B cell (primary cell): ENCODE data around the gene ZNF592. TPM values are rescaled to one million over a fixed set of nuclear protein-coding genes. Genes with fewer than 3 reads are reported as not detected.

Experiments used
- ATAC-seq: fragments of 200-7000 bp; cut with Tn5 transposase; one replicate; pipeline ENCODE4 v1.10.0; 2021; ENCODE audit warnings: low read depth, mild to moderate bottlenecking, moderate number of reproducible peaks, moderate library complexity
- CTCF ChIA-PET: fragments of 350-600 bp; sonication (Branson Sonifier 250); formaldehyde crosslinking; loops from one replicate; lab custom pipeline; 2021; ENCODE audit warnings: antibody characterized with exemption, inconsistent platforms; lab: Charles Lee
- POLR2A ChIA-PET: fragments of 350-600 bp; sonication (Branson Sonifier 250); formaldehyde crosslinking; loops from one replicate; lab custom pipeline; 2021; ENCODE audit warnings: antibody characterized with exemption; lab: Charles Lee
- DNase-seq: peaks from one replicate; pipeline ENCODE4 v3.0.0; 2013
- H2AFZ ChIP-seq: 2 replicates; pipeline ENCODE4 v1.6.1; 2012; ENCODE audit warnings: mild to moderate bottlenecking, low read depth, low read length; ENCODE audit not compliant: insufficient read depth, poor library complexity, severe bottlenecking
- H3K27ac ChIP-seq, 2 donors: 1 replicate in 1 of 2; 2 replicates in 1 of 2; pipeline ENCODE4 v1.5.1; 2012 to 2013; ENCODE audit warnings: low read length in 2 of 2, mild to moderate bottlenecking in 2 of 2, moderate library complexity in 1 of 2
- H3K27me3 ChIP-seq, 4 experiments: fragments of 200-600 bp in 1 of 4; sonication (generic) in 1 of 4; replicated peaks in 1 of 4; 1 replicate in 2 of 4; 2 replicates in 2 of 4; pipeline versions ENCODE4 v1.6.1 to v1.7.0; 2013 to 2016; ENCODE audit warnings: low read length in 3 of 4, mild to moderate bottlenecking in 2 of 4, mixed read lengths in 1 of 4, moderate library complexity in 1 of 4; ENCODE audit not compliant: insufficient read depth in 4 of 4, control insufficient read depth in 3 of 4; ENCODE audit errors: control extremely low read depth in 1 of 4
- H3K36me3 ChIP-seq, 2 experiments: replicated peaks in 1 of 2; 1 replicate in 1 of 2; 2 replicates in 1 of 2; pipeline versions ENCODE4 v1.6.1 to v1.7.1; 2013; ENCODE audit warnings: low read length in 1 of 2; ENCODE audit not compliant: insufficient read depth in 2 of 2, control insufficient read depth in 1 of 2; ENCODE audit errors: control extremely low read depth in 1 of 2, extremely low read depth in 1 of 2
- H3K4me1 ChIP-seq, 2 donors: fragments of 200-600 bp in 1 of 2; sonication (generic) in 1 of 2; 1 replicate in 1 of 2; 2 replicates in 1 of 2; pipeline versions ENCODE4 v1.5.1 to v1.6.1; 2013 to 2017; ENCODE audit warnings: low read length in 2 of 2; ENCODE audit not compliant: control insufficient read depth in 2 of 2, insufficient read depth in 2 of 2
- H3K4me2 ChIP-seq: replicated peaks from 2 replicates; pipeline ENCODE3; 2012; ENCODE audit warnings: mild to moderate bottlenecking, low read depth, low read length; ENCODE audit not compliant: poor library complexity, severe bottlenecking
- H3K4me3 ChIP-seq, 5 experiments: fragments of 200-600 bp in 1 of 5; sonication (generic) in 1 of 5; 1 replicate in 3 of 5; 2 replicates in 2 of 5; pipeline versions ENCODE4 v1.5.1 to v1.7.0; 2011 to 2016; ENCODE audit warnings: low read length in 4 of 5, mild to moderate bottlenecking in 4 of 5, low read depth in 2 of 5, control low read depth in 1 of 5, moderate library complexity in 1 of 5; ENCODE audit not compliant: insufficient read depth in 1 of 5; ENCODE audit errors: control extremely low read depth in 1 of 5, extremely low read depth in 1 of 5
- H3K79me2 ChIP-seq: fragments of 200-600 bp; sonication (generic); one replicate; pipeline ENCODE4 v1.6.0; 2016; ENCODE audit warnings: low read length; ENCODE audit not compliant: control insufficient read depth, insufficient read depth
- H3K9ac ChIP-seq: fragments of 200-600 bp; sonication (generic); 2 replicates; pipeline ENCODE4 v1.6.1; 2017; ENCODE audit warnings: mild to moderate bottlenecking, low read length, moderate library complexity
- H3K9me3 ChIP-seq, 3 donors: one replicate each; pipeline versions ENCODE4 v1.6.1 to v1.7.1; 2013; ENCODE audit warnings: low read length in 2 of 3; ENCODE audit not compliant: control insufficient read depth in 2 of 3, insufficient read depth in 1 of 3; ENCODE audit errors: control extremely low read depth in 1 of 3
- H4K20me1 ChIP-seq: 2 replicates; pipeline ENCODE4 v1.6.0; 2012; ENCODE audit warnings: mild to moderate bottlenecking, low read length; ENCODE audit not compliant: insufficient read depth, control insufficient read depth, poor library complexity, severe bottlenecking
- H3K27ac Mint-ChIP-seq: one replicate; pipeline ENCODE4 v1.8.0; 2021; ENCODE audit warnings: mixed read lengths
- H3K27me3 Mint-ChIP-seq: one replicate; pipeline ENCODE4 v1.8.0; 2021; ENCODE audit warnings: mixed read lengths
- H3K4me1 Mint-ChIP-seq: one replicate; pipeline ENCODE4 v1.8.0; 2021; ENCODE audit warnings: mixed read lengths
- H3K4me3 Mint-ChIP-seq: one replicate; pipeline ENCODE4 v1.8.0; 2021; ENCODE audit warnings: mixed read lengths
- H3K9me3 Mint-ChIP-seq: one replicate; pipeline ENCODE4 v1.8.0; 2022; ENCODE audit warnings: mixed read lengths; ENCODE audit not compliant: insufficient read depth
- EZH2 ChIP-seq: IDR thresholded peaks from 2 replicates; pipeline ENCODE4 v1.6.1; 2012; ENCODE audit warnings: borderline replicate concordance, low read depth, mild to moderate bottlenecking, moderate library complexity, low read length; ENCODE audit not compliant: insufficient read depth, poor library complexity, severe bottlenecking
- WGBS: methylation state at CpG from one replicate; pipeline ENCODE4 v1.1.5; 2013; ENCODE audit warnings: missing lambda C conversion rate; ENCODE audit not compliant: insufficient coverage; 5-methylcytosine and 5-hydroxymethylcytosine counted together
- intact Hi-C: fragments of 100-400 bp; cut with micrococcal nuclease; formaldehyde crosslinking; loops from one replicate; pipeline ENCODE4 v1.10.0; 2022
- polyA plus RNA-seq: library from polyadenylated mRNA; depleted of rRNA; stranded (reverse); fragments of >200 nt; gene quantifications from 2 replicates; pipeline ENCODE4 v1.2.3, GENCODE V29; 2012
- total RNA-seq, 2 donors: library from RNA; stranded (reverse); fragments of 120-200 nt in 1 of 2; gene quantifications; 1 replicate in 1 of 2; 2 replicates in 1 of 2; pipeline versions ENCODE4 v1.2.3 to v1.2.4, GENCODE V29; 2013 to 2022
- TF ChIP-seq, protein P1 (sequence below): fragments of 200-600 bp; IDR thresholded peaks from one replicate; pipeline ENCODE4 v1.8.0; 2022; ENCODE audit warnings: antibody characterized with exemption, mild to moderate bottlenecking

Gene ZNF592
- total and polyA plus RNA-seq, 2 donors (not counting 1 experiment from before 2014, with no cell fraction given) = 35.8 to 64.4 TPM

DNA sequence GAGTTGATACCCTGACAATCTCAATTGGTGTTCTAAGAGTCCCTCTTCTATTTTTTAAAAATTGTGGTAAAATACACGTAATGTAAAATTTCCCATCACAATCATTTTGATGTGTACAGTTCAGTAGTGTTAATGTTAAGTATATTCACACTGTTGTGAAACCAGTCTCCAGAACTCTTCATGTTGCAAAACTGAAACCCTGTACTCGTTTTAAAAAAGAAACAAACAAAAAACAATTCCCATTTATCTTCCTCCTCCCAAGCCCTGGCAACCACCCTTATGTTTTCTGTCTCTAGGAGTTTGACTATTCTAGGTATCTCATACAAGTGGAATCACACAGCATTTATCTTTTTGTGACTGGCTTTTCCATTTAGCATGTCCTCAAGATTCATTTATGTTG is 40.1 kb downstream of the ZNF592 start:
- H3K9me3 Mint-ChIP-seq = no peaks in the 10 kb centered on the region
- no CpG with 5 or more reads among the region's 2 CpGs for WGBS
- H3K27me3 Mint-ChIP-seq = no peaks in the 10 kb centered on the region
- Histone ChIP-seq H3K4me1 (peaks cover 8 to 19% of the 10 kb centered on the region in 2 donors), H3K79me2 (peaks cover 77% of the 10 kb centered on the region), H3K9me3 (no peaks in the 10 kb centered on the region), H3K9ac (no peak overlapping the region), H3K27me3 (no peaks in the 10 kb centered on the region), H3K4me2 (no peak overlapping the region), H3K36me3 (peaks cover 6 to 68% of the 10 kb centered on the region in 2 experiments), H2AFZ (no peak overlapping the region), H3K27ac (no peak overlapping the region), H4K20me1 (peaks cover 72% of the 10 kb centered on the region), H3K4me3 (no peak overlapping the region)
- H3K4me3 Mint-ChIP-seq = no peak overlapping the region
- H3K27ac Mint-ChIP-seq = no peak overlapping the region
- POLR2A ChIA-PET = interaction anchor here (0.6 kb wide), 1 partner anchor 21 kb away, joined by 4 read pairs; no protein-coding TSS in a partner anchor
- DNase-seq (no peak), ATAC-seq (no peak)
- peaks cover 38% of the 10 kb centered on the region for H3K4me1 Mint-ChIP-seq
- intact Hi-C loops = no loop called here
- no peak for TF ChIP-seq EZH2
- TF ChIP-seq, protein P1, sequence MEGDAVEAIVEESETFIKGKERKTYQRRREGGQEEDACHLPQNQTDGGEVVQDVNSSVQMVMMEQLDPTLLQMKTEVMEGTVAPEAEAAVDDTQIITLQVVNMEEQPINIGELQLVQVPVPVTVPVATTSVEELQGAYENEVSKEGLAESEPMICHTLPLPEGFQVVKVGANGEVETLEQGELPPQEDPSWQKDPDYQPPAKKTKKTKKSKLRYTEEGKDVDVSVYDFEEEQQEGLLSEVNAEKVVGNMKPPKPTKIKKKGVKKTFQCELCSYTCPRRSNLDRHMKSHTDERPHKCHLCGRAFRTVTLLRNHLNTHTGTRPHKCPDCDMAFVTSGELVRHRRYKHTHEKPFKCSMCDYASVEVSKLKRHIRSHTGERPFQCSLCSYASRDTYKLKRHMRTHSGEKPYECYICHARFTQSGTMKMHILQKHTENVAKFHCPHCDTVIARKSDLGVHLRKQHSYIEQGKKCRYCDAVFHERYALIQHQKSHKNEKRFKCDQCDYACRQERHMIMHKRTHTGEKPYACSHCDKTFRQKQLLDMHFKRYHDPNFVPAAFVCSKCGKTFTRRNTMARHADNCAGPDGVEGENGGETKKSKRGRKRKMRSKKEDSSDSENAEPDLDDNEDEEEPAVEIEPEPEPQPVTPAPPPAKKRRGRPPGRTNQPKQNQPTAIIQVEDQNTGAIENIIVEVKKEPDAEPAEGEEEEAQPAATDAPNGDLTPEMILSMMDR = no peak
- CTCF ChIA-PET = no interaction called here

DNA sequence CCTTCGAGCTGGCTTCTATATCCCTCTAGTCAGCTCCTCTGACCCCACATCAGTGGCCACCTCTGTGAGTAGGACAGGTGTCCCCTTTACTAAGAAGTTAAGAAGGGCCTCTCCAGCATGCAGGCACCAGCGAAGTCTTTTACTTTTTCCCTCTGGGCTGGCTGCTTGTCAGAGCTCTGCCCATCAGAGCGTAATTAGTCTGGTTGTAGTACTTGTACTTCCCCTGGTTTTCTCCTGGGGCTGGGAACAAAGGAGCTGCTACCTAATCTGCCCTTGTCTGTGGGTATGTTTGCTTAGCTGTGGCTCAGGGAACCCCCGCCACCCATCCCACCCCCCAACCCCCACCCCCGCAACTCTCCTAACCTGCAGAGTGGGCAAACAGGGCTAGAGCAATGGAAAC is 41.4 kb downstream of the ZNF592 start:
- Histone ChIP-seq H3K79me2 (peaks cover 69% of the 10 kb centered on the region), H2AFZ (no peak overlapping the region), H3K36me3 (peaks cover 6 to 65% of the 10 kb centered on the region in 2 experiments), H3K4me2 (no peak overlapping the region), H3K9me3 (no peaks in the 10 kb centered on the region), H3K27me3 (no peaks in the 10 kb centered on the region), H4K20me1 (peaks cover 64% of the 10 kb centered on the region), H3K4me1 (peaks cover 8 to 19% of the 10 kb centered on the region in 2 donors), H3K9ac (no peak overlapping the region), H3K4me3 (no peak overlapping the region), H3K27ac (no peak overlapping the region)
- CTCF ChIA-PET = no interaction called here
- no peak for DNase-seq
- 70% methylated on average over 2 of the region's 5 CpGs for WGBS
- POLR2A ChIA-PET = interaction anchor here (0.5 kb wide), 1 partner anchor 43 kb away, joined by 7 read pairs; no protein-coding TSS in a partner anchor
- TF ChIP-seq, protein P1 = no peak
- TF ChIP-seq EZH2 = no peak
- Mint-ChIP-seq H3K27ac (no peak overlapping the region), H3K9me3 (no peaks in the 10 kb centered on the region), H3K4me1 (peaks cover 36% of the 10 kb centered on the region), H3K27me3 (no peaks in the 10 kb centered on the region), H3K4me3 (no peak overlapping the region)
- intact Hi-C loops = no loop called here
- ATAC-seq = no peak
